Measurements from ENCODE around the gene IDI2.
"Not testable (repeated sequence)": the region's sequence is repeated elsewhere in the genome, so short reads cannot be mapped to it uniquely, and the experiment has no call there.

The IDI2 gene

DNA sequence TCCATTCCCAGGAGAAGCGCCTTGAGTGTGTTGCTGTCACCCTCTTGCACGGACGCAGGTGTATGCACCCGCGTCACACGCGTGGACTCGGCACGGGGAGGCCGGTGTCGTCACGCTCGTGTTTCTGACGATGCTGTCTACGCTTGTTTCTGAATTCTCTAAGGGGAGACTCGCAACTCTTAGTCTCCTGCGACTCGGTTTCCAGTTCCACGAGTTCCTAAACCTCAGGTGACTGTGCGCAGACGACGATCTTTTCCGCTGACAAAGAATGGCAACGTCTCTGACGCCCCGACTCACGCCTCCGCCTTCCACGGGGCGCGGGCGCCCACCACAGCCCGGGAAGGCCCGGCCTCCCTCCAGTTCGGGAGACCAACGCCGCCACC, 22.7 kb upstream of the IDI2 start:
- in situ Hi-C loops (cut with HindIII; ENCODE audit: low sequenced_read_pairs) = loop anchor here (5.0 kb wide), 1 partner anchor 61 kb away; the partner anchor contains the start of gene GTPBP4

DNA sequence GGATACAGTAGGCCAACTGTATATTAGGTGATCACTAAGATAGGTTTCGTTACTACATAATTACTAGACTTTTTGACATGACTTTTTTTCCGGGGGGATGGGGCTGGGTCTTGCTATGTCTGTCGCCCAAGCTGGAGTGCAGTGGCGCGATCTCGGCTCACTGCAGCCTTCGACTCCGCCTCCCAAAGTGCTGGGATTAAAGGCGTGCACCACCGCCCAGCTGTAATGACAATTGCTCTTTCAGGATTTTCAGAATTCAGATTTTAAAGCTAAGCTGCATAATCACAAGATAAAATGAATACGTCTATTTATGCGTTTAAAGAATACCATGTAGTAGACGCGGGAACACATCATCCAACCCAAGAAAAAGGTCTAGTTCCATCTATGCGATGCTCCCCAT, 22.3 kb upstream of the IDI2 start:
- in situ Hi-C loops (cut with HindIII; ENCODE audit: low sequenced_read_pairs) = loop anchor here (5.0 kb wide), 1 partner anchor 61 kb away; the partner anchor contains the start of gene GTPBP4

DNA sequence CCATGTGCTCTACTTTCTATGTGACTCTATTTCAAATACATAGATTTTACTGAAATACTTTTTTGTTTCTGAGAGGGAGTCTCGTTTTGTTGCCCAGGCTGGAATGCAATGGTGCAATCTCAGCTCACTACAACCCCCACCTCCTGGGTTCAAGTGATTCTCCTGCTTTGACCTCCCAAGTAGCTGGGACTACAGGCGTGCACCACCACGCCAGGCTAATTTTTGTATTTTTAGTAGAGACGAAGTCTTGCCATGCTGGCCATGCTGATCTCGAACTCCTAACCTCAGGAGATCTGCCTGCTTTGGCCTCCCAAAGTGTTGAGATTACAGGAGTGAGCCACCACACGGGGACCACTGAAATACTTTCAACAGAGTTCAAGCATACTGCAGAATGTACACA, 19.8 kb upstream of the IDI2 start:
- in situ Hi-C loops (cut with HindIII; ENCODE audit: low sequenced_read_pairs) = loop anchor here (5.0 kb wide), 1 partner anchor 58 kb away; the partner anchor contains the start of gene GTPBP4

DNA sequence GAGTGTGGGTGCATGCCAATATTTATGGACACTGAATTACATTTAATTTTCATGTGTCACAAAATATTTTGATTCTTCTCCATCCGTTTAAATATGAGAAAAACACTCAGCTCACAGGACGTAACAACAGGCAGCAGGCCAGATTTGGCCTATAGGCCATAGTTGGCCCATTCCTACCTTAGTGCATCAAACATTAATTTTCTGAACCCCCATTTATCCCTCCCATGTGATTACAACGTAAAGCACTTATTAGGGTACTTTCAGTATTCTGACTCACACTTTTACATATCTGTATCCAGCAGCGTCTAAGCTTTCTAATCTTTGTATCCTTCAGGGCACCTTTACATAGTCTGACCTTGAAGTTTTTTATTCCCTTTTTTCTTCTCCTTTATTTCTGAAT, 19.3 kb upstream of the IDI2 start:
- in situ Hi-C loops (cut with HindIII; ENCODE audit: low sequenced_read_pairs) = loop anchor here (5.0 kb wide), 1 partner anchor 58 kb away; the partner anchor contains the start of gene GTPBP4

DNA sequence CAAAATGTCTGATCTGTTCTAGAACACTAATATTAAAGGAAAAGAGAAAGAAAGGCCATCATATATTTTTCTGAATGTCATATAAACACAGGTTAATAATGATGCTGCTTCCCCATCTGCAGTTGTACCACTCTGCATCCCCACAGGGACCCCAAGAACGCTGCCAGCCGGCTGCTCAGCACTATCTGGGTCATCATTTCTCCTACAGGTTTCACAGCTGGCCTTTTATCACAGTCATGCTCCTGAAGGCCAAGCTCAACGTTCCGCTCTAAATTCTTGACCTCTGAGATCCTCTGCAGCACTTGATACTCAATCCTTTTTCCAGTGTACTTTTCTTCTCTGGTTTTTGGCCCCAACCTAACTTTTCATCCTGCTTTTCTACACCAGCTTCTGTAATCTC, 18.5 kb upstream of the IDI2 start:
- in situ Hi-C loops (cut with HindIII; ENCODE audit: low sequenced_read_pairs) = no loop called here

DNA sequence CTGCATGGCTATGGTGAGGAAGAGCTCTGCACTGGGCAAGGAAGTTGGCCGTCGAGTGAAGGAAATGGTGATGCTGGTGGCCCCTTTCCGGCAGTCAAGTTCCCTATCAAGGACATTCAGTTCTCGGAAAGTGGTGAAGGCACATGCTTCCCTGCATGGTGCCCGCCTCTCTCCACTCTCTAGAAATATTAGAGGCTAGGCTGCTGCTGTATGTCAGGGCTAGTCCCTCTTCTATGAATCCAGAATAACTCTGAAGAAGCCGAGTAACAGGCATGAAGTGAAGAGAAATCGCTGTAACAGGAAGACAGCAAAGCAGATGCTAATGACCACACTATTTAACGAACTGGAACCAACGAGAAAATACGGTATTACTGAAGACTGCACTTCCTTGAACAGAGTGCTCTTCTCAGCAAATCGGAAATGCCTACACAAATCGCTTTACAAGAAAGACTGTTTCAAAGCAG, 17.9 kb upstream of the IDI2 start:
- in situ Hi-C loops (cut with HindIII; ENCODE audit: low sequenced_read_pairs) = no loop called here

DNA sequence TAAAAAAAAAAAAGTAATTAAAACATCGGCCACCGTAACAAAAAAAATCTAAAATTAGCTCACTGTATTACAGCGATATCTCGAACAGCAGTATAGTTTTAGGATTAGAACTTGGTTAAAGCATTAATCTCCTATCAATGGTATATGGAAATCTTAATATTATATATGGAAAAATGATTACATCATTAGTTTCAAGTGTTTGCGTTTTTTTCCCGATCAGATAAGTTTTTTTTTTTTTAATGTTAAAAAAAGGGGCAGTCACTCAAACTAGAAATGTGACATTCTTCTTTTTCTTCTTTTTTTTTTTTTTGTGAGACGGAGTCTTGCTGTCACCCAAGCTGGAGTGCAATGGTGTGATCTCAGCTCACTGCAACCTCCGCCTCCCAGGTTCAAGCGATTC, 15.9 kb upstream of the IDI2 start:
- in situ Hi-C loops (cut with HindIII; ENCODE audit: low sequenced_read_pairs) = no loop called here

DNA sequence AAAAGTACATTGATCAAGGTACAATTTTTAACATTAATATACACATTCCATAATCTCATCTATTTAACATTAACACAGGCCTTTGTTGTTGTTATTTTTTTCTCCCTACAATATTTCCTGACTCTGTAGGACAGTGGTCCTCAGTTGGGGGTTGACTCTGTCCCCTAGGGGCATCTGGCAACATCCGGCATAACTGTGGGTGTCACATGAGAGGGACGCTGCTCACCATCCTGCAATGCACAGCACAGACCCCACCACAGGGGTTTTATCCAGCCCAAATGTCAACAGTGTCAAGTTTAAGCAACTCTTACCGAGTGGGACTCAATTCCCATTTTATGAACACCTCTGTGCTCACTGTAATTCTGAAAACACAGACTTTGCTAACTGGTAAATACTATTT, 14.5 kb upstream of the IDI2 start:
- in situ Hi-C loops (cut with HindIII; ENCODE audit: low sequenced_read_pairs) = no loop called here

DNA sequence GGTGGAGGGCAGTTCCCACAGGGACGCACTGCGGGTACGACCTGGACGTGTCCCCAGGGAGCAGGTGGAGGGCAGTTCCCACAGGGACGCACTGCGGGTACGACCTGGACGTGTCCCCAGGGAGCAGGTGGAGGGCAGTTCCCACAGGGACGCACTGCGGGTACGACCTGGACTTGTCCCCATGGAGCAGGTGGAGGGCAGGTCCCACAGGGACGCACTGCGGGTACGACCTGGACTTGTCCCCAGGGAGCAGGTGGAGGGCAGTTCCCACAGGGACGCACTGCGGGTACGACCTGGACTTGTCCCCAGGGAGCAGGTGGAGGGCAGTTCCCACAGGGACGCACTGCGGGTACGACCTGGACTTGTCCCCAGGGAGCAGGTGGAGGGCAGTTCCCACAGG, 13.1 kb upstream of the IDI2 start:
- in situ Hi-C loops (cut with HindIII; ENCODE audit: low sequenced_read_pairs) = not testable (repeated sequence)

DNA sequence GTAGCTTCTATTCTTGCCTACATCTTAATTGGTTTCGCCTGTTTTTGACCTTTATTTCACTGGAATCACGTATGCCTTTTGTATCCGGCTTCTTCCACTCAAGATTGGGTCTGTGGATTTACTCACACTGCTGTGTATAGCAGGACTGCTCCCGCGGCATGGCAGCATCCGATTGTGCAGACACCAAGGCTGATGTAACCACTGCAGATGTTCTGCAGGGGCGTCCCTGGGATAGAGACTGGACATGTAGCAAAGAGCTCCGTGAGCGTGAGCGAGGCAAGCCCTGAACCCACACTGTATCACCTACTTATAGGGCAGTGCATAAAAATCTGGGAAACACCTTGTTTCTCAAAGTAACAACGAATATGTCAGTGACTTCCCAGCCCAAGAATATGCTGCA, 11.4 kb upstream of the IDI2 start:
- in situ Hi-C loops (cut with HindIII; ENCODE audit: low sequenced_read_pairs) = no loop called here

DNA sequence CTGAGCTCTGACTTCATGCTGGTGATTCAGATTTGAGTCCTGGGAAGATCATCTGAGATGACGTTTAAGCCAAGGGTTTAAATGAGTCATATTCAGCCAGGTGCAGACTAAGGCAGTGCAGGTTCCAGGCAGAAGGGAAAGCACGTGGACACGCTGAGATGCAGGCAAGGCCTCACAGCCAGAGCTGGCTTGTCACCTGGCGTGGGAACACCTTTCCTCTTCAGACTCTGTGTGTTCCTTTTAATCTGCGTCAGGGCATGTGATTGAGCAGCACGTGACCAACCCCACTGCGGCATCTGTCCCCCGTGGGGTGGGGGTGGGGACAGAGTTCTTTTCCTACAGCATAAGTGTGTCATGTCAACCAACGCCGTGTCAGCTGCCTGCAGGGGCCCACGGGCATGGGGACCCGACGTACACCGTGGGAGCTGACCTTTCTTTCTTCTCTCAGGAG, 10.7 kb upstream of the IDI2 start:
- in situ Hi-C loops (cut with HindIII; ENCODE audit: low sequenced_read_pairs) = no loop called here

DNA sequence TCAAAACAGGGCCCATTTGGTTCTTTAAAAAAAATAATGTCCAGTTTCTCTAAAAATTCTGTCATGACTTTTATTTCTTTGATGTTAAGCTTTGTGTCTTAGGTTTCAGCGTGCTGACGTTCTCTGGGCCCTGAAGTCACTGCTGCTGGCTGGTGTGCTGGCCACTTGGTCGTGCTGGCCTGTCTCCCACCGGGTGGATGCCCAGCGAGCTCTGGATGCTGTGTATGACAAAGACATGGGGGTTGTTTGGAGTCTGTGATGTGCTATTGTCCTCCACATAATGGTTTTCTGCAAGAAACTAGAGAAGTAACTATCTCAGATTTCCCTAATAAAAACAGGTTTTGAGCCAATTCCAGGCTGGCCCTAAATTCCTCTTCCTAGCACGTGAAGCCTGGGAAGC, 9.5 kb upstream of the IDI2 start:
- in situ Hi-C loops (cut with HindIII; ENCODE audit: low sequenced_read_pairs) = no loop called here

DNA sequence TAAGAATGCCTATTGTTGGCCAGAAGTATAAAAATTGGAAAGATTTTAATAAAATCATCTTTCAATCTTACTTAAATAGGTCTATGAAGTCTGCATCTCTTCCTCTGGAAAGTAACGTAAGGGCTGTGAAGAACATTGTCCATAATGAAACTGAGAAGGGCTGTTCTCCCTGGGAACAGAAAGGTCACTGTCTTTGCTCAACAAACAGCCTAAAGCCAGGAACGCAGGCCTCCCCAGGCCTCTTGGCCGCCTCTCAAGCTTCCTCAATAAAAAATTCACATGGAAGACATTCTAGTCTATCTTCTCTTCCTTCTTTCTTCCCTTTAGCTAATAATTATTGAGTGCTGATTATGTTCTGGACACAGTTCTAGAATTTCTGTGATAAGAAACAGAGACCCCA, 9.1 kb upstream of the IDI2 start:
- in situ Hi-C loops (cut with HindIII; ENCODE audit: low sequenced_read_pairs) = no loop called here

DNA sequence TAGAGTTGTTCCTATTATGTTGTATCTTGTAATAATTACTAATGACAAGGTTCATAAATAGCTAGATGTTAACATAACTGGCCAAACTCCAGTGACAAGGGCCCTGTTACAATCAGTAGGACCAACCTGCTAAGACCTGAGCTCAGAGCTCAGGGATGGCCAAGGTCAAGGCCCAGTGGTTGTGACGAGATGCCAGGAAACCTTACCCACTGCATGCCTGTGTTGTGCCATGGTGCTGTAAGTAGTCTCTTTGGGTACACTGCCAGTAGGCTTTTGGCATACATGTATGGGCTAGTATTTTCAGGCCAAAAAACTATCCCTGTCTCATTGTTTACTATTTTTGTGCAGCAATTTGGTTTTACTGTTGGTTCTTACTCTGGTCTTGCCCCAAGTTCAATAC, 7.9 kb upstream of the IDI2 start:
- in situ Hi-C loops (cut with HindIII; ENCODE audit: low sequenced_read_pairs) = no loop called here

DNA sequence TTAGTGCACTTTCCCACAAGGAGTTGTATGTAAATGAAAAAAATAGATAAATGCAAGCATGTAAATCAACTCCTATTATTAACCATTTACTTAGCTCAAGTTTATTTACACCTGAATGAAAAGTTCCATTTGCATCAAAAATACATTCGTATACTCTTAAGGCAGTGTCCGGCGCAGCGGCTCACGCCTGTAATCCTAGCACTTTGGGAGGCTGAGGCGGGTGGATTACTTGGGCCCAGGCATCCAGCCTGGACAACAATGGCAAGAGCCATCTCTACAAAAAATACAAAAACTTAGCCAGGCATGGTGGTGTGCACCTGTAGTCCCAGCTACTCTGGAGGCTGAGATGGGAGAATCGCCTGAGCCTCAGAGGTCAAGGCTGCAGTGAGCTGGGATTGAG, 4.2 kb upstream of the IDI2 start:
- in situ Hi-C loops (cut with HindIII; ENCODE audit: low sequenced_read_pairs) = no loop called here

DNA sequence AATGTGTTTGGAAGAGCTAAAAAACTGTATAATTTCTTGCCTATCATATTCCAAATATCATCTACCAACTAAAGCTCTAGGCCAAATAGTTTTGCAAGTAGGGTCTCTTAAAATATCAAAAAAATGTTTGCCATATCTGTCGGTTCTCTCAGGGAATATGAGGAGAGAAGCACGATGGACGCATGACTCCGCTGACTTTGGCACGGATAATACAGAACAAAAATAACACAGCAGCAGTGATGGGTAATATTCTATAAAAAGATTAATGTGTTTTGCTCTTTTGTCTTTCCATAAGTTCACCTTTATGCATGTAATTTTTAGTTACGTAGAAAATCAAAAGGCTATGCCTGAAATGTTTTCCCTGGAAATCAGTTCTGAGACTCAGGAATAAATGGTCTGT, 919 bp upstream of the IDI2 start:
- in situ Hi-C loops (cut with HindIII; ENCODE audit: low sequenced_read_pairs) = no loop called here

DNA sequence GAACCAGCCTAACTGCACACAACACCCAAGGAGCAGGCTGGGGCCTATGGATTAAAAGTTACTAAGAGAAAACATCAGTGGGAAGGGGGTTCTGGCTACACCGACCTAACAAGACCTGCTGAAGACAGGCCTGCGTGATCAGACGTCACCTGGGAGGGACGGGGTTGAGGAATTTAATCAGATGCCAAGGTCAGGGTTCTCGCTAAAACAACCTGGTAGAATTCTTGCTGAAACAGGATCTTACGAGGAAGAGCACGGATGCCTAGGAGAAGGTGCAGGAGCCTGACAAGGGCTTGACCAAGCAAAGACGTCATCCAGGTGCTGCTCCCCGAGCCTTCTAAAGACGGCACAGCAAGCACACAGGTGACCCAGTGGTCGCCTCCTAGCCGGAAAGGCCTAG, 1.6 kb downstream of the IDI2 start:
- in situ Hi-C loops (cut with HindIII; ENCODE audit: low sequenced_read_pairs) = no loop called here

DNA sequence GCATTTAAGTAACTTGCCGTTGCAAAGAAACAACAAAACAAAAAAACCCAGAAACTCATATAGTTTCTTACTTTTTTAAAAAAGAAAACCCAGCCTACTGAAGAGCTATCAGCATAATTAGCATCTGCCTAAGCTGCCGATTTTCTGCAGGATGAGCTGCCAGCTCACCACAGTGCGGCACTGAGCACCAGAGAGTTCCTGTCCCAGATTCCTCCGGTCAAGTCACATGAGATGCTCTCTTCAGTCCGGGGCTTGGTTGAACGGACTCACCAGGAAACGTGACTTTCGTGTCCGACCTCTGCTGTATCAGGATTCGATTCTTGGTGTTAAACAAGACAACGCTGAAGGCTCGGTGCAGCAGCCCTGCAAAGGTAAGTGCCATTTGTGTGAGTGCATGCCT, 3.2 kb downstream of the IDI2 start:
- in situ Hi-C loops (cut with HindIII; ENCODE audit: low sequenced_read_pairs) = no loop called here

DNA sequence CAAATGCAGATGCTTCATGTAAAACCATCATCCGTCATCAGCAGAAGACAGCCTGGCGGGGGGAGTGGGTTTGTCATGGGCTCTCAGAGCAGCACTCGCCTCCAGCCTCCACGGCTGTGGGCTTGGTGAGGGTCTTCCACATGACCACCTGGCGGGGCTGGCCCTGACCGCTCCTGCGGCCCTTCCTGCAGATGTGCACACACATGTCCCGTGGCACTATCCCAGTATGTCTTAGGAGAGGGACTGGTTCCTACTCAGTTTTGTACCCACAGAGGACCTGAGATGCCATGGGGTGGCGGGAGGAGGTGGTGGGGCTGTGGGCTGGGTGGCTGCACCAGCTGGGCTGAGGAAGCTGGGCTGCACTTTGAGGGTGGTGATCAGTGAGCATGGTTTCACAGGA, 4.7 kb downstream of the IDI2 start:
- in situ Hi-C loops (cut with HindIII; ENCODE audit: low sequenced_read_pairs) = no loop called here

DNA sequence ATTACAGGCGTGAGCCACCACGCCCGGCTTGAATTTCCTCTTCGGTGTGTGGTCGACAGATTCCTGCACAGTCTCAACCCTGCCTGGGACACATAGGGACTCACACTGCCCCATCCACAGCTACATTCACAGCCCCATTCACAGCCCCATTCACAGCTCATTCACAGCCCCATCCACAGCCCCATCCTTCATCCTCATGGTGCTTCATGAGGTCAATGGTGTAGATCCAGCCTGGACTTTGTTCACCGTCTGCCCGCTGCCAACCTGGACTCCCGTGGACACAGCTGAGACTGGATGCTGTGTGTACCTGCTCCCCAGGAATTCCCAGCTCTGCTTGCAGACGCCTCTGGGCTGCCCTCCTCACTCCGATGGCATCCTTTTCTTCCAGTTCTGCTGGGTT, 5.2 kb downstream of the IDI2 start:
- in situ Hi-C loops (cut with HindIII; ENCODE audit: low sequenced_read_pairs) = no loop called here

DNA sequence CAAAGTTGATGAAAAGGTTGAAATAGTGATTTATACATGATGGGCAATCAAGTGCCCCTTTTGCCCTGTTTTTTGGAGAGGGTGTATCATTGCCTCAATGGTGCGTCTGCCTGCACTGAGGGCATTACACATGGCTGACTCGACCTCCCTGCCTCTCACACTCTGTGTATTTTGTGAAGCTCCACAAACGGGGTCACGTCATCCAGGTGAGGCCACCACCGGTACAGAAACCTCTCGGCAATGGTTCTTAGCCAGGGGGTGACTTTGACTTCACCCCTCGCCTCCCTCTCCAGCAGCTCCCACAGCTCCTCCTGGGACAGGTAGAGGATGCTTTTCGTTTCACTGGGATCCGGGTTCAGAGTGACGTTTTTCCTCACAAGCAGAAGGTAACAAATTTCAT, 6.3 kb downstream of the IDI2 start:
- in situ Hi-C loops (cut with HindIII; ENCODE audit: low sequenced_read_pairs) = no loop called here

DNA sequence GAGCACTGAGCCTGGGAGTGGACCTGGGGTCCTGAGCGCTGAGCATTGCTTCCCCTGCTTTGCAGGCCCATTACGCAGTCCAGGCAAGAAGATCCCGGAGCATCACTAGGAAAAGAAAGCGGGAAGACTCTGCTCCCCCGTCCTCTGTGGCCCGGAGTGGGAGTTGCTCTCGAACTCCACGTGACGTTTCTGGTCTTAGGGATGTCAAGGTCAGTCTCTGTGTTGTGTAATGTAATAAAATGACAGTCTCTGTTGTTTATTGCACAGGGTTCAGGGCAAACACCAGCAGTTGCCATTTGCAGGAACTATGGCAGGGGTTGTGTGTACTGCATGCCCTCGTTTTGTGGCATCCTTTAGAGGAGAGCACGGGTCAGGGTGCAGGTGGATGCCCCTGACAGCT, 10.0 kb downstream of the IDI2 start:
- in situ Hi-C loops (cut with HindIII; ENCODE audit: low sequenced_read_pairs) = no loop called here

DNA sequence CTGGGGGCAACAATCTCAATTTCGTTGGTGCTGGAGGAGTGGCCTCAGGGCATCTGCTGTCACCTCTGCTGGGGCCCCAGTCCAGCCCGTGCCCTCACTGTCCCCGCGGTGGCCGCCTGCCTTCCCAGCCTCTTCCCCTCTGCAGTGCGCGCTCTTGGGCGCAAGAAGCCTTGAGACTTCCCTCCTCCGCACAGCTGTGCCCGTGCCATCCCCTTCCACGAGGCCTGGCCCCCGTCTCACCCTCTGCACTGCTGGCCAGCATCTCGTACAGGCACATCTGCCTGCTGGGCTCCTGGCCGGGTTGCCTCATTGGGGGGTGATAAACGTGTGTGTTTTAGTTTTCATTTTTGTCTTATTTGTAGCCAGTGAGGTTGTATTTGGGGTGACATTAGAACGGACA, 14.0 kb downstream of the IDI2 start:
- in situ Hi-C loops (cut with HindIII; ENCODE audit: low sequenced_read_pairs) = no loop called here

DNA sequence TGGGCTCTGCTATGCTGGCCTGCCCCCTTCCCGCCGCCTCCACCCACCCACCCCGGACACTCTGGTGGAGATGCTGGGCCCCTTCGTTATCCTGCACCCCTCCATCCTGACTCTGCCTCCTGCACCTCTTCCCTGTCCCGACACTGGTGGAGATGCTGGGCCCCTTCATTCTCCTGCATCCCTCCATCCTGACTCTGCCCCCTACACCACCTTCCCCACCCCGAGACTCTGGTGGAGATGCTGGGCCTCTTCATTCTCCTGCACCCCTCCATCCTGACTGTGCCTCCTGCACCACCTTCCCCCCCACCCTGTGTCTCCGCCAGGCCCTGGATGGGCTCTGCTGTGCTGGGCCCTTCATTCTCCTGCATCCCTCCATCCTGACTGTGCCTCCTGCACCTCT, 15.0 kb downstream of the IDI2 start:
- in situ Hi-C loops (cut with HindIII; ENCODE audit: low sequenced_read_pairs) = no loop called here

Measured in endothelial cell of hepatic sinusoid (primary cell).